ENCODE data around the gene ATP8A1. TPM values are rescaled to one million over a fixed set of nuclear protein-coding genes. Genes with fewer than 3 reads are reported as not detected.

Gene ATP8A1
- polyA plus RNA-seq, 1 donor from 2014 or later: 45.8 TPM

DNA sequence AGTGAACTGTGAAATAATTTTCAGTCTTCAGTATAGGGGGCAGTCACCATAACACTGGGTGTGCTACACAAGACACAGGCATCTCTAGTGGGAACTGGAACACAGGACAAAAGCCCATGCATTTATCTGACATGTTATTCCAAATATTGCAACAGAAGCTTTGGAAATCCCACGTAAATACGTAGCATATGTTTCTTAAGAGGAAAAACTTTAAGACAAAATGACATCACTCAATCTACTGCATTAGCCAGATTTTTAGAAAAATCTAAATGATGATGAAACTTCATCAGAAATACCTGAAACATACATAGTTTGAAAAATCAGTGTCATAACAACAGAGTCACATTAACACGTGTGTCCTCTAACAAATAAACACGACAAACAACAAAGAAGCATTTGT, 245.1 kb downstream of the ATP8A1 start:
- no peaks in the 10 kb centered on the region for H3K9me2 ChIP-seq (ENCODE audit: insufficient read depth, low read length)
- no peak overlapping the region for H3K9ac ChIP-seq (ENCODE audit: low read length)
- no peak overlapping the region for H3K4me3 ChIP-seq (ENCODE audit: low read length)
- H3K9me3 ChIP-seq (ENCODE audit: low read length): no peaks in the 10 kb centered on the region
- no peaks in the 10 kb centered on the region for H4K20me1 ChIP-seq (ENCODE audit: insufficient read depth)
- no peak overlapping the region for H3K27ac ChIP-seq (ENCODE audit: low read length)
- H3K36me3 ChIP-seq (ENCODE audit: insufficient read depth, low read length): no peaks in the 10 kb centered on the region
- no peak overlapping the region for H2AFZ ChIP-seq (ENCODE audit: low read depth, low read length)
- H3F3A ChIP-seq (ENCODE audit: insufficient read depth, low read length, poor library complexity, severe bottlenecking): no peaks in the 10 kb centered on the region
- H3K4me2 ChIP-seq (ENCODE audit: low read length): no peak overlapping the region
- TF ChIP-seq POLR2AphosphoS5 (IDR thresholded peaks at IDR 0.05) (no peak), MXI1 (conservative IDR thresholded peaks at IDR 0.05; ENCODE audit: poor library complexity, severe bottlenecking) (no peak), TAF1 (IDR thresholded peaks at IDR 0.05; ENCODE audit: low read depth) (no peak), EP300 (conservative IDR thresholded peaks at IDR 0.05; ENCODE audit: poor library complexity, severe bottlenecking) (no peak), SMC3 (conservative IDR thresholded peaks at IDR 0.05; ENCODE audit: poor library complexity) (no peak), RAD21 (conservative IDR thresholded peaks at IDR 0.05) (no peak), EZH2 (IDR thresholded peaks at IDR 0.05; ENCODE audit: borderline replicate concordance, insufficient read depth, low read length, poor library complexity, severe bottlenecking) (no peak)
- TF ChIP-seq, protein P1, sequence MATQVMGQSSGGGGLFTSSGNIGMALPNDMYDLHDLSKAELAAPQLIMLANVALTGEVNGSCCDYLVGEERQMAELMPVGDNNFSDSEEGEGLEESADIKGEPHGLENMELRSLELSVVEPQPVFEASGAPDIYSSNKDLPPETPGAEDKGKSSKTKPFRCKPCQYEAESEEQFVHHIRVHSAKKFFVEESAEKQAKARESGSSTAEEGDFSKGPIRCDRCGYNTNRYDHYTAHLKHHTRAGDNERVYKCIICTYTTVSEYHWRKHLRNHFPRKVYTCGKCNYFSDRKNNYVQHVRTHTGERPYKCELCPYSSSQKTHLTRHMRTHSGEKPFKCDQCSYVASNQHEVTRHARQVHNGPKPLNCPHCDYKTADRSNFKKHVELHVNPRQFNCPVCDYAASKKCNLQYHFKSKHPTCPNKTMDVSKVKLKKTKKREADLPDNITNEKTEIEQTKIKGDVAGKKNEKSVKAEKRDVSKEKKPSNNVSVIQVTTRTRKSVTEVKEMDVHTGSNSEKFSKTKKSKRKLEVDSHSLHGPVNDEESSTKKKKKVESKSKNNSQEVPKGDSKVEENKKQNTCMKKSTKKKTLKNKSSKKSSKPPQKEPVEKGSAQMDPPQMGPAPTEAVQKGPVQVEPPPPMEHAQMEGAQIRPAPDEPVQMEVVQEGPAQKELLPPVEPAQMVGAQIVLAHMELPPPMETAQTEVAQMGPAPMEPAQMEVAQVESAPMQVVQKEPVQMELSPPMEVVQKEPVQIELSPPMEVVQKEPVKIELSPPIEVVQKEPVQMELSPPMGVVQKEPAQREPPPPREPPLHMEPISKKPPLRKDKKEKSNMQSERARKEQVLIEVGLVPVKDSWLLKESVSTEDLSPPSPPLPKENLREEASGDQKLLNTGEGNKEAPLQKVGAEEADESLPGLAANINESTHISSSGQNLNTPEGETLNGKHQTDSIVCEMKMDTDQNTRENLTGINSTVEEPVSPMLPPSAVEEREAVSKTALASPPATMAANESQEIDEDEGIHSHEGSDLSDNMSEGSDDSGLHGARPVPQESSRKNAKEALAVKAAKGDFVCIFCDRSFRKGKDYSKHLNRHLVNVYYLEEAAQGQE (IDR thresholded peaks at IDR 0.05; ENCODE audit: borderline replicate concordance): no peak
- TF ChIP-seq, protein P2, sequence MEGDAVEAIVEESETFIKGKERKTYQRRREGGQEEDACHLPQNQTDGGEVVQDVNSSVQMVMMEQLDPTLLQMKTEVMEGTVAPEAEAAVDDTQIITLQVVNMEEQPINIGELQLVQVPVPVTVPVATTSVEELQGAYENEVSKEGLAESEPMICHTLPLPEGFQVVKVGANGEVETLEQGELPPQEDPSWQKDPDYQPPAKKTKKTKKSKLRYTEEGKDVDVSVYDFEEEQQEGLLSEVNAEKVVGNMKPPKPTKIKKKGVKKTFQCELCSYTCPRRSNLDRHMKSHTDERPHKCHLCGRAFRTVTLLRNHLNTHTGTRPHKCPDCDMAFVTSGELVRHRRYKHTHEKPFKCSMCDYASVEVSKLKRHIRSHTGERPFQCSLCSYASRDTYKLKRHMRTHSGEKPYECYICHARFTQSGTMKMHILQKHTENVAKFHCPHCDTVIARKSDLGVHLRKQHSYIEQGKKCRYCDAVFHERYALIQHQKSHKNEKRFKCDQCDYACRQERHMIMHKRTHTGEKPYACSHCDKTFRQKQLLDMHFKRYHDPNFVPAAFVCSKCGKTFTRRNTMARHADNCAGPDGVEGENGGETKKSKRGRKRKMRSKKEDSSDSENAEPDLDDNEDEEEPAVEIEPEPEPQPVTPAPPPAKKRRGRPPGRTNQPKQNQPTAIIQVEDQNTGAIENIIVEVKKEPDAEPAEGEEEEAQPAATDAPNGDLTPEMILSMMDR (IDR thresholded peaks at IDR 0.05; ENCODE audit: poor library complexity, severe bottlenecking): no peak
- H3K27me3 ChIP-seq (ENCODE audit: insufficient read depth, low read depth, low read length): no peaks in the 10 kb centered on the region
- no peaks in the 10 kb centered on the region for H3K79me2 ChIP-seq (replicated peaks; ENCODE audit: insufficient read depth, low read length)

DNA sequence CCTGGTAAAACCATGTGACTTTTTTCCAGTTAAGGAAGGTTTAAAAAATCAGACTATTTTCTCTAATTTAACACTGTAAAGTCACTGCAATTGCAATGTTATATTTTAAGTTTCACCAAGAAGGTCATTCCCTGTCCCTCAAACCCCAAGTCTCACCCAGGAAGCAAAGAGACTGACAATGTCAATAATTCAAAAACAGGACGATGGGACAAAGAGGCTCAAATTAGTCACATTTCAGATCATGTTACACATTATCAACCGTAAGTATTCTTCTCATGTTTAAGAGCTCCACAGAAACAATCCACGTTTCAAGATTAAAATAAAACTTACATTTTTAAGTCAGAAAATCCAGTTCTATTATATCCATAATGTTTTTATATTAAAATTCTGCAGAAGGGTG, 246.5 kb downstream of the ATP8A1 start:
- Histone ChIP-seq H3K27ac (ENCODE audit: low read length) (no peak overlapping the region), H3K4me3 (ENCODE audit: low read length) (no peak overlapping the region), H3K79me2 (replicated peaks; ENCODE audit: insufficient read depth, low read length) (no peaks in the 10 kb centered on the region), H3K9me3 (ENCODE audit: low read length) (no peaks in the 10 kb centered on the region), H3K9me2 (ENCODE audit: insufficient read depth, low read length) (no peaks in the 10 kb centered on the region), H4K20me1 (ENCODE audit: insufficient read depth) (no peaks in the 10 kb centered on the region), H2AFZ (ENCODE audit: low read depth, low read length) (no peak overlapping the region), H3F3A (ENCODE audit: insufficient read depth, low read length, poor library complexity, severe bottlenecking) (no peaks in the 10 kb centered on the region), H3K36me3 (ENCODE audit: insufficient read depth, low read length) (no peaks in the 10 kb centered on the region), H3K27me3 (ENCODE audit: insufficient read depth, low read depth, low read length) (no peaks in the 10 kb centered on the region), H3K9ac (ENCODE audit: low read length) (no peak overlapping the region), H3K4me2 (ENCODE audit: low read length) (no peak overlapping the region)
- TF ChIP-seq SMC3 (conservative IDR thresholded peaks at IDR 0.05; ENCODE audit: poor library complexity): no peak
- no peak for TF ChIP-seq MXI1 (conservative IDR thresholded peaks at IDR 0.05; ENCODE audit: poor library complexity, severe bottlenecking)
- TF ChIP-seq RAD21 (conservative IDR thresholded peaks at IDR 0.05): no peak
- TF ChIP-seq, protein P2 (IDR thresholded peaks at IDR 0.05; ENCODE audit: poor library complexity, severe bottlenecking): no peak
- TF ChIP-seq, protein P1 (IDR thresholded peaks at IDR 0.05; ENCODE audit: borderline replicate concordance): no peak
- no peak for TF ChIP-seq EP300 (conservative IDR thresholded peaks at IDR 0.05; ENCODE audit: poor library complexity, severe bottlenecking)
- TF ChIP-seq POLR2AphosphoS5 (IDR thresholded peaks at IDR 0.05): no peak
- no peak for TF ChIP-seq EZH2 (IDR thresholded peaks at IDR 0.05; ENCODE audit: borderline replicate concordance, insufficient read depth, low read length, poor library complexity, severe bottlenecking)
- TF ChIP-seq TAF1 (IDR thresholded peaks at IDR 0.05; ENCODE audit: low read depth): no peak
